Stomach (tissue), 4 donors: Measurements from ENCODE around the gene NEBL.

Experiments used
- EP300 ChIP-seq: sonication (generic); formaldehyde crosslinking; IDR thresholded peaks from one replicate; pipeline ENCODE4 v1.6.1; 2017; ENCODE audit warnings: antibody characterized with exemption
- POLR2A ChIP-seq, 4 donors: fragments of 450-650 bp; IDR thresholded peaks; one replicate each; pipeline ENCODE4 v1.6.1; 2016; ENCODE audit warnings: antibody characterized with exemption in 4 of 4, control low read depth in 2 of 4, mild to moderate bottlenecking in 1 of 4, moderate library complexity in 1 of 4
- POLR2AphosphoS5 ChIP-seq, 3 donors: sonication (generic); formaldehyde crosslinking; IDR thresholded peaks; one replicate each; pipeline ENCODE4 v1.6.1; 2016; ENCODE audit warnings: antibody characterized with exemption in 3 of 3
- TF ChIP-seq, protein P1 (sequence below), 7 experiments: fragments of 450-650 bp in 4 of 7; fragments of 200-600 bp in 3 of 7; sonication (generic) in 3 of 7; IDR thresholded peaks; one replicate each; pipeline ENCODE4 v1.5.1; 2016 to 2019; ENCODE audit warnings: antibody characterized with exemption in 7 of 7, control low read depth in 2 of 7, mild to moderate bottlenecking in 1 of 7

DNA sequence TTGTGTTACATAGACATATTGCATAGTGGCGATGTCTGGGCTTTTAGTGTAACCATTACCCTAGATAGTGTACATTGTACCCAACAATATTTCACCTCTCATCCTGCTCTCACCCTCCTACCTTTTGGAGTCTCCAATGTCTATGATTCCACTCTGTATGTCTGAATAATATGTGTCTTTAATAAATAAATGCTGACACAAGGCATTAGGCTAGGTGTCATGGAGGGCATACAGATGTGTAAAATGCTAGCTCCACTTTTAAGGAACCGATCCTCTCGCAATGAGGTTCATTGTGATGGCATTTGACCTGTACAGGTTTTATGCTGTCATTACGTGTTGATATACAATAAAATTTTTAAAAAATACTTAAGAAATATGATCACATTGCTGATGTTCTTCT, 74.3 kb downstream of the NEBL start:
- TF ChIP-seq, protein P1, sequence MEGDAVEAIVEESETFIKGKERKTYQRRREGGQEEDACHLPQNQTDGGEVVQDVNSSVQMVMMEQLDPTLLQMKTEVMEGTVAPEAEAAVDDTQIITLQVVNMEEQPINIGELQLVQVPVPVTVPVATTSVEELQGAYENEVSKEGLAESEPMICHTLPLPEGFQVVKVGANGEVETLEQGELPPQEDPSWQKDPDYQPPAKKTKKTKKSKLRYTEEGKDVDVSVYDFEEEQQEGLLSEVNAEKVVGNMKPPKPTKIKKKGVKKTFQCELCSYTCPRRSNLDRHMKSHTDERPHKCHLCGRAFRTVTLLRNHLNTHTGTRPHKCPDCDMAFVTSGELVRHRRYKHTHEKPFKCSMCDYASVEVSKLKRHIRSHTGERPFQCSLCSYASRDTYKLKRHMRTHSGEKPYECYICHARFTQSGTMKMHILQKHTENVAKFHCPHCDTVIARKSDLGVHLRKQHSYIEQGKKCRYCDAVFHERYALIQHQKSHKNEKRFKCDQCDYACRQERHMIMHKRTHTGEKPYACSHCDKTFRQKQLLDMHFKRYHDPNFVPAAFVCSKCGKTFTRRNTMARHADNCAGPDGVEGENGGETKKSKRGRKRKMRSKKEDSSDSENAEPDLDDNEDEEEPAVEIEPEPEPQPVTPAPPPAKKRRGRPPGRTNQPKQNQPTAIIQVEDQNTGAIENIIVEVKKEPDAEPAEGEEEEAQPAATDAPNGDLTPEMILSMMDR (IDR thresholded peaks at IDR 0.05): no peak
- TF ChIP-seq POLR2AphosphoS5 (IDR thresholded peaks at IDR 0.05) (no peak), EP300 (no peak), POLR2A (IDR thresholded peaks at IDR 0.05) (no peak)
